ENCODE data around the gene PYROXD2. TPM values are rescaled to one million over a fixed set of nuclear protein-coding genes. Genes with fewer than 3 reads are reported as not detected.

Gene PYROXD2
- total RNA-seq, 2 experiments from 2014 or later = 8.5 to 9.8 TPM

GRCh38 chr10:98444314-98445006, 29.5 kb upstream of the PYROXD2 start:
- Histone ChIP-seq H3K4me1 (ENCODE audit: insufficient read depth, low read length) (peaks cover 41% of the 10 kb centered on the region), H3K36me3 (ENCODE audit: insufficient read depth, low read length) (peaks cover 46% of the 10 kb centered on the region), H3K9me3 (ENCODE audit: control insufficient read depth in 1 of 2, insufficient read depth in 1 of 2, low read length in 2 of 2) (no peaks in the 10 kb centered on the region), H3K27me3 (ENCODE audit: control insufficient read depth in 1 of 2, insufficient read depth in 2 of 2, low read length in 2 of 2) (no peaks in the 10 kb centered on the region), H3K4me3 (ENCODE audit: low read length) (no peak overlapping the region), H3K27ac (ENCODE audit: low read depth in 1 of 2, low read length in 2 of 2) (no peak overlapping the region)
- DNase-seq (peak in 1 of 14 experiments; percentile 13), ATAC-seq (ENCODE audit: poor library complexity) (no peak)
- peak overlapping the region; percentile 60 for H3K27ac Mint-ChIP-seq
- intact Hi-C loops (cut with DNase I, micrococcal nuclease) = loop anchor here in 1 of 2 experiments (5.0 to 10.0 kb wide), 4 partner anchors 590 to 1740 kb away; partner anchors contain the start of genes COX15, CUTC, ERLIN1 and GOT1
- POLR2A ChIA-PET = no interaction called here
- H3K9me3 Mint-ChIP-seq = no peaks in the 10 kb centered on the region
- CTCF ChIA-PET = interaction anchor here (0.9 kb wide), 1 partner anchor 30 kb away, joined by 3 read pairs; no protein-coding TSS in a partner anchor
- H3K27me3 Mint-ChIP-seq = no peaks in the 10 kb centered on the region
- H3K36me3 Mint-ChIP-seq (ENCODE audit: low read depth) = peaks cover 73% of the 10 kb centered on the region
- peak overlapping the region; percentile 94 for H3K4me3 Mint-ChIP-seq
- TF ChIP-seq, protein P1, sequence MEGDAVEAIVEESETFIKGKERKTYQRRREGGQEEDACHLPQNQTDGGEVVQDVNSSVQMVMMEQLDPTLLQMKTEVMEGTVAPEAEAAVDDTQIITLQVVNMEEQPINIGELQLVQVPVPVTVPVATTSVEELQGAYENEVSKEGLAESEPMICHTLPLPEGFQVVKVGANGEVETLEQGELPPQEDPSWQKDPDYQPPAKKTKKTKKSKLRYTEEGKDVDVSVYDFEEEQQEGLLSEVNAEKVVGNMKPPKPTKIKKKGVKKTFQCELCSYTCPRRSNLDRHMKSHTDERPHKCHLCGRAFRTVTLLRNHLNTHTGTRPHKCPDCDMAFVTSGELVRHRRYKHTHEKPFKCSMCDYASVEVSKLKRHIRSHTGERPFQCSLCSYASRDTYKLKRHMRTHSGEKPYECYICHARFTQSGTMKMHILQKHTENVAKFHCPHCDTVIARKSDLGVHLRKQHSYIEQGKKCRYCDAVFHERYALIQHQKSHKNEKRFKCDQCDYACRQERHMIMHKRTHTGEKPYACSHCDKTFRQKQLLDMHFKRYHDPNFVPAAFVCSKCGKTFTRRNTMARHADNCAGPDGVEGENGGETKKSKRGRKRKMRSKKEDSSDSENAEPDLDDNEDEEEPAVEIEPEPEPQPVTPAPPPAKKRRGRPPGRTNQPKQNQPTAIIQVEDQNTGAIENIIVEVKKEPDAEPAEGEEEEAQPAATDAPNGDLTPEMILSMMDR (IDR thresholded peaks at IDR 0.05) = no peak
- peaks cover 56% of the 10 kb centered on the region for H3K4me1 Mint-ChIP-seq (ENCODE audit: low read depth)

- no peaks in the 10 kb centered on the region for H3K9me3 Mint-ChIP-seq
- Histone ChIP-seq H3K4me1 (ENCODE audit: insufficient read depth, low read length) (peaks cover 13% of the 10 kb centered on the region), H3K36me3 (ENCODE audit: insufficient read depth, low read length) (peaks cover 62% of the 10 kb centered on the region), H3K9me3 (ENCODE audit: control insufficient read depth in 1 of 2, insufficient read depth in 1 of 2, low read length in 2 of 2) (peaks cover 0 to 6% of the 10 kb centered on the region in 2 experiments), H3K4me3 (ENCODE audit: low read length) (no peak overlapping the region), H3K27me3 (ENCODE audit: control insufficient read depth in 1 of 2, insufficient read depth in 2 of 2, low read length in 2 of 2) (no peaks in the 10 kb centered on the region), H3K27ac (ENCODE audit: low read depth in 1 of 2, low read length in 2 of 2) (no peak overlapping the region)
- no peak overlapping the region for H3K4me3 Mint-ChIP-seq
- H3K27me3 Mint-ChIP-seq = no peaks in the 10 kb centered on the region
- no peak overlapping the region for H3K27ac Mint-ChIP-seq
- intact Hi-C loops (cut with DNase I, micrococcal nuclease) = no loop called here
- peaks cover 33% of the 10 kb centered on the region for H3K4me1 Mint-ChIP-seq (ENCODE audit: low read depth)
- TF ChIP-seq, protein P1 (IDR thresholded peaks at IDR 0.05) = no peak
- H3K36me3 Mint-ChIP-seq (ENCODE audit: low read depth) = peaks cover 99% of the 10 kb centered on the region
- DNase-seq (no peak), ATAC-seq (ENCODE audit: poor library complexity) (no peak)
- ChIA-PET CTCF (no interaction called here), POLR2A (no interaction called here)
Observed at GRCh38 chr10:98438715-98439114, 23.7 kb upstream of the PYROXD2 start.

DNA sequence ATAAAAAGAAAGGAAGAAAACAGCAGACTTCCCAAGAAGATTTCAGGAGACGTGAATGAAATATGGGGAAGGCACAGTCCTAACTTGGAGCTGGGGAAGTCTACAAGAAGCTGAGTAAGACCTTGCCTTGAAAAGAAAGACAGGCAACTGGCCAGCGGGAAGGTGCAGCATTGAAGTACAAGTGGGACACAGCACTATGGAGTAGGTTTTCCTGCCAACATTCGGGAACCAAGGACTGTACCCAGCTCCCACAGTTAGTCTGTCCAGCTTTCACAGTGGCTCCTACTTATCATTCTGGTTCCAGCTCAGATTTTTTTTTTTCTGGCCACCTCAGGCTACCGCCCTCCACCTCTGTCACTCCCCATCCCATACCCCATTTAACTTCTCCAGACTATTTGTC, 21.7 kb upstream of the PYROXD2 start:
- peaks cover 5% of the 10 kb centered on the region for H3K9me3 Mint-ChIP-seq
- Histone ChIP-seq H3K4me3 (ENCODE audit: low read length) (no peak overlapping the region), H3K27me3 (ENCODE audit: control insufficient read depth in 1 of 2, insufficient read depth in 2 of 2, low read length in 2 of 2) (no peaks in the 10 kb centered on the region), H3K36me3 (ENCODE audit: insufficient read depth, low read length) (peaks cover 61% of the 10 kb centered on the region), H3K27ac (ENCODE audit: low read depth in 1 of 2, low read length in 2 of 2) (no peak overlapping the region), H3K4me1 (ENCODE audit: insufficient read depth, low read length) (no peaks in the 10 kb centered on the region), H3K9me3 (ENCODE audit: control insufficient read depth in 1 of 2, insufficient read depth in 1 of 2, low read length in 2 of 2) (peaks cover 0 to 14% of the 10 kb centered on the region in 2 experiments)
- no peak for DNase-seq
- H3K36me3 Mint-ChIP-seq (ENCODE audit: low read depth) = peaks cover 96% of the 10 kb centered on the region
- peaks cover 16% of the 10 kb centered on the region for H3K4me1 Mint-ChIP-seq (ENCODE audit: low read depth)
- no peaks in the 10 kb centered on the region for H3K27me3 Mint-ChIP-seq
- intact Hi-C loops (cut with DNase I, micrococcal nuclease) = no loop called here
- CTCF ChIA-PET = interaction anchor here (2.3 kb wide), 1 partner anchor 11 kb away, joined by 7 read pairs; no protein-coding TSS in a partner anchor
- TF ChIP-seq, protein P1 (IDR thresholded peaks at IDR 0.05) = no peak
- POLR2A ChIA-PET = no interaction called here
- ATAC-seq (ENCODE audit: poor library complexity) = no peak
- H3K27ac Mint-ChIP-seq = no peak overlapping the region
- H3K4me3 Mint-ChIP-seq = no peak overlapping the region
